SK-N-SH (cell line): ENCODE data around the gene HLA-DPA1. TPM values are rescaled to one million over a fixed set of nuclear protein-coding genes. Genes with fewer than 3 reads are reported as not detected.

Experiments used
- CTCF ChIA-PET: fragments of 300-600, 350-600 bp; formaldehyde crosslinking; extraction: SDS; loops from one replicate; lab custom pipeline; 2021; lab: Yijun Ruan, JAX
- POLR2A ChIA-PET: fragments of 350-600 bp; sonication (Branson Sonifier 250); formaldehyde crosslinking; extraction: SDS; loops from one replicate; lab custom pipeline; 2020; ENCODE audit warnings: antibody characterized with exemption, inconsistent platforms; lab: Yijun Ruan, JAX
- DNase-seq: peaks from one replicate; pipeline ENCODE4 v3.0.0; 2012
- H2AFZ ChIP-seq: fragments of 200-600 bp; sonication (generic); 2 replicates; pipeline ENCODE4 v1.8.1; 2016; ENCODE audit warnings: antibody characterized with exemption, mild to moderate bottlenecking, low read depth
- H3F3A ChIP-seq: fragments of 200-600 bp; sonication (generic); replicated peaks from 2 replicates; pipeline ENCODE3; 2016; ENCODE audit warnings: antibody characterized with exemption, mild to moderate bottlenecking; ENCODE audit not compliant: insufficient read depth
- H3K27ac ChIP-seq, 2 experiments: fragments of 200-500 bp in 1 of 2; fragments of 200-600 bp in 1 of 2; sonication (Bioruptor generic) in 1 of 2; sonication (generic), shearing (Covaris generic) in 1 of 2; 2 replicates each; pipeline versions ENCODE4 v1.5.1 to v1.6.1; 2014 to 2016; ENCODE audit warnings: low read depth in 2 of 2, inconsistent platforms in 1 of 2, low read length in 1 of 2, mild to moderate bottlenecking in 1 of 2, mixed read lengths in 1 of 2
- H3K27me3 ChIP-seq: fragments of 200-600 bp; sonication (generic), shearing (Covaris generic); 2 replicates; pipeline ENCODE4 v1.6.1; 2016; ENCODE audit warnings: mixed run types; ENCODE audit not compliant: insufficient read depth
- H3K36me3 ChIP-seq, 2 experiments: fragments of 200-500 bp in 1 of 2; fragments of 200-600 bp in 1 of 2; sonication (Bioruptor generic) in 1 of 2; sonication (generic) in 1 of 2; replicated peaks in 1 of 2; 2 replicates each; pipeline versions ENCODE3 to v1.5.1; 2014 to 2016; ENCODE audit warnings: low read length in 1 of 2, mild to moderate bottlenecking in 1 of 2; ENCODE audit not compliant: insufficient read depth in 2 of 2, control insufficient read depth in 1 of 2
- H3K4me1 ChIP-seq, 2 experiments: fragments of 200-500 bp in 1 of 2; fragments of 200-600 bp in 1 of 2; sonication (Bioruptor generic) in 1 of 2; sonication (generic), shearing (Covaris generic) in 1 of 2; 2 replicates each; pipeline versions ENCODE4 v1.5.1 to v1.6.1; 2014 to 2016; ENCODE audit warnings: low read depth in 1 of 2, low read length in 1 of 2, mixed run types in 1 of 2; ENCODE audit not compliant: insufficient read depth in 2 of 2, control insufficient read depth in 1 of 2
- H3K4me2 ChIP-seq: fragments of 200-600 bp; sonication (generic), shearing (Covaris generic); 2 replicates; pipeline ENCODE4 v1.6.1; 2017; ENCODE audit warnings: mixed run types
- H3K4me3 ChIP-seq, 2 experiments: fragments of 200-500 bp in 1 of 2; fragments of 200-600 bp in 1 of 2; sonication (Bioruptor generic) in 1 of 2; sonication (generic), shearing (Covaris generic) in 1 of 2; 2 replicates each; pipeline versions ENCODE4 v1.5.1 to v1.8.1; 2014 to 2016; ENCODE audit warnings: low read depth in 2 of 2, inconsistent platforms in 1 of 2, low read length in 1 of 2, mild to moderate bottlenecking in 1 of 2, mixed read lengths in 1 of 2, moderate library complexity in 1 of 2
- H3K79me2 ChIP-seq: fragments of 200-600 bp; sonication (generic); 2 replicates; pipeline ENCODE4 v1.8.1; 2017; ENCODE audit warnings: mild to moderate bottlenecking; ENCODE audit not compliant: insufficient read depth
- H3K9ac ChIP-seq: fragments of 200-600 bp; sonication (generic); 2 replicates; pipeline ENCODE4 v1.6.1; 2017; ENCODE audit warnings: mixed run types
- H3K9me2 ChIP-seq: fragments of 200-600 bp; sonication (generic); 2 replicates; pipeline ENCODE4 v1.6.1; 2017; ENCODE audit warnings: mixed run types
- H3K9me3 ChIP-seq: fragments of 200-600 bp; sonication (generic); 2 replicates; pipeline ENCODE4 v1.6.1; 2017; ENCODE audit warnings: mixed run types, mild to moderate bottlenecking, moderate library complexity
- H4K20me1 ChIP-seq: fragments of 200-600 bp; sonication (generic); 2 replicates; pipeline ENCODE4 v1.6.1; 2017; ENCODE audit warnings: mild to moderate bottlenecking, mixed run types; ENCODE audit not compliant: insufficient read depth
- CHD2 ChIP-seq: fragments of 150-350 bp; IDR thresholded peaks from 2 replicates; pipeline ENCODE4 v1.6.1; 2018; ENCODE audit warnings: low read length; ENCODE audit not compliant: partially characterized antibody
- EZH2phosphoT487 ChIP-seq: fragments of 200-600 bp; sonication (generic); IDR thresholded peaks from 2 replicates; pipeline ENCODE4 v1.6.1; 2017; ENCODE audit warnings: low read depth, mixed run types, mild to moderate bottlenecking, antibody characterized with exemption, moderate library complexity, borderline replicate concordance
- FOSL2 ChIP-seq: IDR thresholded peaks from 2 replicates; pipeline ENCODE4 v1.4.0; 2012; ENCODE audit warnings: low read depth, mild to moderate bottlenecking, moderate library complexity, borderline replicate concordance
- FOXM1 ChIP-seq: IDR thresholded peaks from 2 replicates; pipeline ENCODE4 v1.4.0; 2012; ENCODE audit warnings: low read depth, mild to moderate bottlenecking
- MAX ChIP-seq: IDR thresholded peaks from 2 replicates; pipeline ENCODE4 v1.4.0; 2012; ENCODE audit warnings: low read depth
- RAD21 ChIP-seq: IDR thresholded peaks from 2 replicates; pipeline ENCODE4 v1.6.1; 2012; ENCODE audit warnings: mild to moderate bottlenecking, low read length
- RFX5 ChIP-seq: IDR thresholded peaks from 2 replicates; pipeline ENCODE4 v1.6.1; 2012; ENCODE audit warnings: mild to moderate bottlenecking, improper control_type of control experiment, low read length
- SMC3 ChIP-seq: IDR thresholded peaks from 2 replicates; pipeline ENCODE4 v1.6.1; 2012; ENCODE audit warnings: low read depth, low read length, improper control_type of control experiment
- TAF1 ChIP-seq: IDR thresholded peaks from 2 replicates; pipeline ENCODE4 v1.6.1; 2012; ENCODE audit warnings: low read depth, mild to moderate bottlenecking, low read length, moderate library complexity, borderline replicate concordance
- WGBS: methylation state at CpG from one replicate; pipeline ENCODE4 v1.1.6; 2017; ENCODE audit warnings: low lambda C conversion rate; 5-methylcytosine and 5-hydroxymethylcytosine counted together
- polyA plus RNA-seq, 3 experiments: library from polyadenylated mRNA; depleted of rRNA; stranded (reverse); fragments of >200 nt; gene quantifications; 2 replicates each; pipeline ENCODE4 v1.2.3, GENCODE V29; 2012
- TF ChIP-seq, protein P1 (sequence below): IDR thresholded peaks from 2 replicates; pipeline ENCODE4; 2012
- TF ChIP-seq, protein P2 (sequence below): fragments of 150-350 bp; IDR thresholded peaks from 2 replicates; pipeline ENCODE4 v1.6.1; 2017; ENCODE audit warnings: antibody characterized with exemption, low read length, low read depth, borderline replicate concordance

HLA-DPA1 gene
- polyA plus RNA-seq, 1 of the 3 experiments (the other 2 are of a cell fraction), result 1.9 TPM

DNA sequence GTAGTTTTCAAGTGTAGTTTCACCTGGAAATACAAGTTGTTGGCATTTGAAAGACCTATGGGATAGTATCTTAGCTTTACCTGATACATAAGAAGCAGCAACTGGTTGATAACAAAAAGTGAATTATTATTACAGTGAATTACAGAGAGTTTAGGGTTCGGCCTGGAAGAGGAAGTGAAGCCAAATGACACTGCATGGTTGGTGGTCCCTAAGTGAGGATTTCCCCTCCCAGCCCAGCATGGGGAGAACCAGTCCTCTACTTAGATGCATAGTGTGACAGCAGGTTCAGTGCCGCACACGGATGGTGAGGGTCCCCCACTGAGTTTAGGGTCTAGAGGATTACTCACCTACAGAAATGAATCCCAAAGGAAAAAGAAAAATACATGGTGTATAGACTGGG, 20.4 kb upstream of the HLA-DPA1 start:
- Histone ChIP-seq H3K4me3 (no peak overlapping the region), H3K27ac (no peak overlapping the region), H3K27me3 (peaks cover 37% of the 10 kb centered on the region; the same call in 1 of the 2 replicates), H3K4me2 (no peak overlapping the region), H3K36me3 (no peaks in the 10 kb centered on the region), H3F3A (no peaks in the 10 kb centered on the region), H3K4me1 (no peaks in the 10 kb centered on the region), H3K9me2 (no peaks in the 10 kb centered on the region), H3K9ac (no peak overlapping the region), H2AFZ (no peak overlapping the region), H3K9me3 (no peaks in the 10 kb centered on the region), H3K79me2 (no peaks in the 10 kb centered on the region), H4K20me1 (no peaks in the 10 kb centered on the region)
- ChIA-PET CTCF (no interaction called here), POLR2A (no interaction called here)
- 2% methylated on average over 3 of the region's 3 CpGs for WGBS
- no peak for DNase-seq
- TF ChIP-seq CHD2, result no peak
- TF ChIP-seq RAD21, result no peak
- no peak for TF ChIP-seq FOSL2
- TF ChIP-seq, protein P1, sequence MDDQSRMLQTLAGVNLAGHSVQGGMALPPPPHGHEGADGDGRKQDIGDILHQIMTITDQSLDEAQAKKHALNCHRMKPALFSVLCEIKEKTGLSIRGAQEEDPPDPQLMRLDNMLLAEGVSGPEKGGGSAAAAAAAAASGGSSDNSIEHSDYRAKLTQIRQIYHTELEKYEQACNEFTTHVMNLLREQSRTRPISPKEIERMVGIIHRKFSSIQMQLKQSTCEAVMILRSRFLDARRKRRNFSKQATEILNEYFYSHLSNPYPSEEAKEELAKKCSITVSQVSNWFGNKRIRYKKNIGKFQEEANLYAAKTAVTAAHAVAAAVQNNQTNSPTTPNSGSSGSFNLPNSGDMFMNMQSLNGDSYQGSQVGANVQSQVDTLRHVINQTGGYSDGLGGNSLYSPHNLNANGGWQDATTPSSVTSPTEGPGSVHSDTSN, result no peak
- no peak for TF ChIP-seq RFX5
- TF ChIP-seq FOXM1, result no peak
- TF ChIP-seq EZH2phosphoT487, result no peak
- TF ChIP-seq, protein P2, sequence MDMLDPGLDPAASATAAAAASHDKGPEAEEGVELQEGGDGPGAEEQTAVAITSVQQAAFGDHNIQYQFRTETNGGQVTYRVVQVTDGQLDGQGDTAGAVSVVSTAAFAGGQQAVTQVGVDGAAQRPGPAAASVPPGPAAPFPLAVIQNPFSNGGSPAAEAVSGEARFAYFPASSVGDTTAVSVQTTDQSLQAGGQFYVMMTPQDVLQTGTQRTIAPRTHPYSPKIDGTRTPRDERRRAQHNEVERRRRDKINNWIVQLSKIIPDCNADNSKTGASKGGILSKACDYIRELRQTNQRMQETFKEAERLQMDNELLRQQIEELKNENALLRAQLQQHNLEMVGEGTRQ, result no peak

GRCh38 chr6:33092385-33092784, 18.9 kb upstream of the HLA-DPA1 start:
- TF ChIP-seq SMC3 (no peak), TAF1 (no peak), RFX5 (no peak), MAX (no peak)
- Histone ChIP-seq H4K20me1 (no peaks in the 10 kb centered on the region), H3K9me2 (no peaks in the 10 kb centered on the region), H3K4me1 (no peaks in the 10 kb centered on the region), H3K4me3 (no peak overlapping the region), H3K4me2 (no peak overlapping the region), H3F3A (no peaks in the 10 kb centered on the region), H3K27ac (no peak overlapping the region), H3K79me2 (no peaks in the 10 kb centered on the region), H3K27me3 (peaks cover 47% of the 10 kb centered on the region; the same call in 1 of the 2 replicates), H3K9me3 (no peaks in the 10 kb centered on the region), H3K36me3 (no peaks in the 10 kb centered on the region), H3K9ac (no peak overlapping the region), H2AFZ (no peak overlapping the region)
- POLR2A ChIA-PET, result no interaction called here
- DNase-seq, result no peak
- CTCF ChIA-PET, result interaction anchor here (0.6 kb wide), 1 partner anchor 26 kb away, joined by 3 read pairs; no protein-coding TSS in a partner anchor
- 20% methylated on average over 2 of the region's 3 CpGs for WGBS
